HG02938 (cell line): ENCODE measurements around the gene IFNA17.
"Not testable (repeated sequence)": the region's sequence is repeated elsewhere in the genome, so short reads cannot be mapped to it uniquely, and the experiment has no call there.

Experiments
- ATAC-seq: cut with Tn5 transposase; IDR thresholded peaks from one replicate; pipeline ENCODE4 v1.9.1; 2021; ENCODE audit warnings: mild to moderate bottlenecking, moderate library complexity; ENCODE audit not compliant: unreplicated experiment

Gene IFNA17

DNA sequence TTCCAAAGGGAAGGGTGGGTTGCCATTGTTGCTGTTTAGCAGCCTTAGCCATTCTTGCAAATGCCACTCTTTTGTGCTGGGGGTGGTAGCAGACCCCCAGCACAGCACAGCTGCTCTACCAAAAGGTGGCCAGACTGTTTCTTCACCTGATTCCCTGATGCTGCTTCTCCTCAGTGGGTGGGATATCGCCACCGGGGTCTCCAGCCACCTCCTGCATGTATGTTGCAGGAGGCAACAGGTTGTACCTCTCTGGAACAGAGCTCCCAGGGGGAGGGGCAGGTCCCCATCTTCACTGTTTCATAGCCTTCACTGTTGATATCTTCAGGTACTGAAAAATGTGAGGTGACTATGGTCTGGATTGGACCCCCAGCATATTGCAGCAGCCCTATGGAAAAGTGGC, 17.2 kb downstream of the IFNA17 start:
- not testable (repeated sequence) for ATAC-seq

- ATAC-seq = no peak
These were observed 17.7 kb downstream of the IFNA17 start for GRCh38 chr9:21210311-21210710.

DNA sequence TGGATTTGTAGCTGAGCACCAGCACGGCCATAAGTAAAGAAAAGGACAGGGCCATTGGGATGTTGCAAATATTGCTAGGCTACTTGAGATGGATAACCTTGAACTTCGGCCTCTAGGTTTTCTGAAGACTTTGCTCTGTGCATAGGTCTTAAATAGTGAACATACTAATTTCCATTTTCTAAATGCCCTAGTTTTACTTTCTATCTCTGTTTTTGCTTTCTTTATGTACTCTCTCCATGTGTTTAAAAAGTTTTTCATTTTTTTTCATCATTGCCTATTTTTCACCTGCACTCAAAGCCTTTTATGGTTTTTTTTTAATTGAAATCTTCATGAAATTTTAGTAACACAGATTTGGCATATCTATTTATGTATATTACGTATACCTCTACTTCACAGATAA, 21.0 kb downstream of the IFNA17 start, which contains the start of gene IFNA10:
TSS of gene IFNA10 (minus strand) at position 101 of the 400 bp plus-strand sequence. CDS start at position 55, 46 bp downstream.
- not testable (repeated sequence) for ATAC-seq

DNA sequence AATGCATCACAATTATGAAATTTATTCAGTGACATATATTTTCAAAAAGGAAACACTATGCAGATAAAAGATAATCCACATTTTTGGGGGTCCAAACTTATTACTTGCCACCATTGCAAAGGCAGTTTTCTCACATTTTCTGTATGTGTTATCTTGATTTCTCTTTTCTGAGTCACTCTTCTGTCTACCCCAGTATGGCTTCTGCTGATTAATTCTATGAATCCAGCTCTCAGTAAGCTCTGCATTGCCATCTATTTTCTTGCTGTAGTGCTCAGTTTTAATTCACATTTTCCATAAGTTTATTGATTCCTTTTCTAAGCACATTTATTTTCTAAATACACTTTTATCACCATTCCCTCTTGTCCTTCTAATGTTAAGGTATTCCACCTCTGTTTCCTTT, 22.8 kb downstream of the IFNA17 start:
- ATAC-seq = no peak

DNA sequence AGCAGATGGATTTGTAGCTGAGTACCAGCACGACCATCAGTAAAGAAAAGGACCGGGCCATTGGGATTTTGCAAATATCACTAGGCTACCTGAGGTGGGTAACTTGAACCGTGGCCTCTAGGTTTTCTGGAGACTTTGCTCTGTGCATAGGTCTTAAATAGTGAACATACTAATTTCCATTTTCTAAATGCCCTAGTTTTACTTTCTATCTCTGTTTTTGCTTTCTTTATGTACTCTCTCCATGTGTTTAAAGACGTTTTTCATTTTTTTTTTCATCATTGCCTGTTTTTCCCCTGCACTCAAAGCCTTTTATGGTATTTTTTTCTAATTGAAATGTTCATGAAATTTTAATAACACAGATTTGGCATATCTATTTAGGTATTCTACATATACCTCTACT, 25.9 kb downstream of the IFNA17 start, which contains the start of gene IFNA7:
TSS of gene IFNA7 (minus strand) at position 101 of the 400 bp plus-strand sequence. CDS start at position 61, 40 bp downstream.
- ATAC-seq = not testable (repeated sequence)

- ATAC-seq = peak; percentile 96
These were observed 32.9 kb downstream of the IFNA17 start for GRCh38 chr9:21194867-21195776.

DNA sequence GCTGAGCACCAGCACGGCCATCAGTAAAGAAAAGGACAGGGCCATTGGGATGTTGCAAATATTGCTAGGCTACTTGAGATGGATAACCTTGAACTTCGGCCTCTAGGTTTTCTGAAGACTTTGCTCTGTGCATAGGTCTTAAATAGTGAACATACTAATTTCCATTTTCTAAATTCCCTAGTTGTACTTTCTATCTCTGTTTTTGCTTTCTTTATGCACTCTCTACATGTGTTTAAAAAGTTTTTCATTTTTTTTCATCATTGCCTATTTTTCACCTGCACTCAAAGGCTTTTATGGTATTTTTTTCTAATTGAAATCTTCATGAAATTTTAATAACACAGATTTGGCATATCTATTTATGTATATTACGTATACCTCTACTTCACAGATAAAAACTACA, 40.5 kb downstream of the IFNA17 start, which contains the start of gene IFNA4:
TSS of gene IFNA4 (minus strand) at position 101 of the 400 bp plus-strand sequence. CDS start at position 45, 56 bp downstream.
- ATAC-seq = not testable (repeated sequence)

GRCh38 chr9:21182810-21183736, 44.9 kb downstream of the IFNA17 start:
- peak; percentile 92 for ATAC-seq
